Inflammatory macrophage treated with lipopolysaccharide for 1 hour (primary cell): ENCODE results near the gene TTI1.
"Not testable (repeated sequence)": the region's sequence is repeated elsewhere in the genome, so short reads cannot be mapped to it uniquely, and the experiment has no call there.

ENCODE experiments used
- DNase-seq, 2 donors: peaks; one replicate each; pipeline ENCODE4 v3.0.0-alpha.2; 2020 to 2022

The TTI1 gene

DNA sequence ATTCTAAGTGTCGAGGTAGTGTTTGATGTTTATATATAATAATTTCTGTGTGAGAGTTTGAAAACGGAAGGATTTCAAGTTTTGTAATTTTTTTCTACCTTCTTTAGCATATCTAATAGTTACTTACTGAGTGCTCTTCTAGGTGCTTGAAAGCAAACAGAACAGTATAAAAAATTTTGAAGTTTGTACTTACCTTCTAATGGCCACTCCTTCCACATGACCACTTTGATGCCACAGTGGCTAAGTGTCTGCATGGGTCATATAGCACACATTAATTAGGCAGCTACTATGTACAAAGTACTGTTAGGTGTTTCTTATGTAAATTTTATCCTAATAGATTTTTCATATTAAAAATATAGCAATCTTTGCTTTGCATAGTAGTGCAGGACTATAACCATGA lies 21.4 kb upstream of the TTI1 start:
- no peak for DNase-seq

DNA sequence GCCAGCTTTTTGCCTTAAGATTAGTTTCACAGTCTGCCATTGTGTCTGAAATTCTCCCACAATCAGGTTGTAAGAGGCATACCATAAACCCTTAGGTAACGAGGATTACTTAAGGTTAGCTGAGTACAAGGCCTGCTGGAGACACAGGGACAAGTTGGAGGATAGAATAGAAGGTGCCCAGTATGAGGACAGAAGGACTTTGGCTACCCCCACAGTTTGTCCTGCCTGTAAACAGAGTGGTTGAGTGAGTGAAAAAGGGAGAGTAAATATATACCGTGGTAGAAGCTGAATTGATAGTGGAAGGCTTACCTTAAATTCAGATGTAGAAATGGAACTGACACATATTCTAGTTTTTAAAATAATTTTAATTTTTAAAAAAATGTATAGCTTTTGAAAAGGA lies 19.6 kb upstream of the TTI1 start:
- DNase-seq: no peak

DNA sequence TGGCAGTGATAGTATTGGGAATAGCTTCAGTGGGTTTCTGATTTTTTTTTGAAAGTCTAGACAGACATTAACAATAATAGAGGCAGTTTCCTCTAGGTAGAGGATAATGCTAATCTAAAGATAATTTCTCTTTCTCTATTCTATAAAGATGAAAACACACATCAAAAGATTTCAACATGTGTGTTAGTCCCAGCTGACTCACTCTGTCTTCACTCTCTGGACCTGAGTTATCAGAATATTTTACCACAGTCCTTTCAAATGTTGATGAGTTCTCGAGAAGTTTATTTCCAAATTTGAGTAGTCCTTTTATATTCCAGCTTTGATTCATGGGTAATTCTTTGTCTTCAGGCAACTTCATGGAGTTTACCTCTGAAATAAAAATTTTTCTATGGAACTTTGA lies 17.4 kb upstream of the TTI1 start:
- DNase-seq: no peak

DNA sequence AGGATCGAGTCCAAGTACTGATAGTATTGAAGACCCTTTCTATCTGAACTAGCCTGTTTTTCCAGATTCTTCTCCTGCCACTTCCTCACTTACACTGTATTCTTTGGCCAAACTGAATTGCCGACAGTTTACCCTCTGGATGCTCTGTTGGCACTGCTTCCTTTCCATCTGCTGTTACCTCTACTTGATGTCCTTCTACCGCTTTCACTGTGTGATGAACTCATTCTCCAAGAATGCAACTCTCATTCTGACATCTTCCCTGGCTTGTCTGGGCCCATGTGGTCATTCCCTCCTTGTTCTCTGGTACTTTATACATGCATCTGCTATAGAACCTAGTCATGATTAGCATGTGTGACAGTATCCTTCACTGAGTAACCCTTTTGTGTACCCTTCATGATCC lies 16.5 kb upstream of the TTI1 start:
- DNase-seq: no peak

DNA sequence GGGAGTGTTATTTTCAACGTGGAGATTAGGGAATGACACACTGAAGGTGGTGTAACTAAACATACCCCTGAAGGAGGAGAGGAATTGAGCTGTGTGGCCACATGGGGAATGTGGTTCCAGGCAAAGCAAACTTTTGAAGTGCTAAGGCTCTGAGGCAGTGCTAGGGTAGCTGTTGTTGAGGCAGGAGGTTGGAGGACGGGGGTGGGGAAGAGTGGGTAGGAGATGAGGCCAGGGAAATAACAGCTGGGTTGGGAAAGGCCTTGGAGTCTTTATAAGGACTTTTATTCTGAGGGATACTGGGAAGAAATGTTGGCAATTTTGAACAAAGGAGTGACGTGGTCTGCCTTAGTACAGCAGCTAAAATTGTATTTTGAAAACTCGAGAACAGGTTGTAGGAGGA lies 13.3 kb upstream of the TTI1 start:
- no peak for DNase-seq

DNA sequence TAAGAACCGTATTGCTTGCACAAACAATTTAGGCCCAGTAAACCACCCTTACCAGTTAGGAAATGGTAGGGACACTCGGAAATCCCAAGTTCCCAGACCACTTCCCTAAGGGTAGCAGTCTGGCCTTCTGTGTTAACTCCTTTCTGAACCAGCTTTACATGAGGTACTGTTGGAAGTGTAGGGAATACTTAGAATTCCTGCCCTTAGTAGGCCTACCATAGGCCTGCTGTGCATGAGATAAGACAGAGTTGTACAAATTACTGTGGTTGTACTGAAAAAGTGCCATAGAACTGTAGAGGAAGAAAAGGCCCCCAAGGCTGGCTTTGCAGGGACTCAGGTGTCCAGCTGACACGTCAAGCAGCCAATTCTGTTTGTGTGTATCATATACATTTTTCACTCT lies 11.4 kb upstream of the TTI1 start:
- no peak for DNase-seq

DNA sequence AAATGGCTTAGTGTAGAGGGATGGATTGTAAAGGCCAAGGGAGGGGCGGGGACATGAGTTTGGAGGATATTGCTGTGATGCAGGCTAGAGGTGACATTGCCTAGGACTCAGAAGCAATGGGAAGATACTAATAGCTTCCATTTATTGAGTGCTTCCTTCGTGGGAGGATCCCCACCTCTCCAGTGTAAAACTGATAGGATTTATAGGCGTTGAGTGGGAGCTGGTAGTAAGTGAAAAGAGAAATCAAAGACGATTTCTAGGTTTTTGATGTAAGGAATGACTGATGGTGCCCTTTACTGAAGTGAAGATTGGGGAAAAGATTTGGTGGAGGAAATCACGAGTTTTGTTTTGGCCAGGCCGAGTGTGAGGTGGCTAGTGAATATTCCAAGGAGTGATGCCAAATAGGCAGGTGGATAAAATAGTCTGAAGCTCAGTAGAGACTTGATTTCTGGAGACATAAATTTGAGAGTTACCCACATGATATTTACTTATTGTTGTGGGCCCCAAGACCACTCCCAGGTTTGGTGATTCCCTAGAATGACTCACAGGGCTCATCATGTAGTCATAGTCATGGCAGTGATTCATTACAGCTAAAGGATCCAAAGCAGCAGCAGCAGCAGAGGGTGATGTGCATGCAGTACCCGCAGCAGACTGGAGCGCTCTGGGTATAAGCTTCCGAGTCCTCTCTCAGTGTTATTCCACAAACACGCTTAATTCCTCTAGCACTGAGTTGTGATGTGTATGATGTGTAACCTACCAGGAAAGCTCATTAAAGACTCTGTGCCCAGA lies 10.4 kb upstream of the TTI1 start:
- peak in 1 of 2 donors; percentile 35 for DNase-seq

DNA sequence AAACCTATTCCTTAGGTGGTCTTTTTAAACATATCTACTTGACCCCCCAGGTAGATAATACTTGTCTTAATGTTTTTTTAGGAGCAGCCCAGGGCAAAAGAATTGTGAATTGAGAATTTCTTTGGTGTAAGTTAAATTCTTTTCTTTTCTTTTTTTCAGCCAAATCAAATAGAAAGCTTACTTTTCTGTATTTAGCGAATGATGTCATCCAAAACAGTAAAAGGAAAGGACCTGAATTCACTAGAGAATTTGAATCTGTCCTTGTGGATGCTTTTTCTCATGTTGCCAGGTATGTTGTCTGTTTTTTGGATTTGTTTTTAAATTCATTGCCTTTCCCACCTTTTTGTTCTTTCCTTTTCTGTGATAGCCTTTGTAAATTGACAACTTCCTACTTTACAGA lies 7.0 kb upstream of the TTI1 start:
- DNase-seq: no peak

DNA sequence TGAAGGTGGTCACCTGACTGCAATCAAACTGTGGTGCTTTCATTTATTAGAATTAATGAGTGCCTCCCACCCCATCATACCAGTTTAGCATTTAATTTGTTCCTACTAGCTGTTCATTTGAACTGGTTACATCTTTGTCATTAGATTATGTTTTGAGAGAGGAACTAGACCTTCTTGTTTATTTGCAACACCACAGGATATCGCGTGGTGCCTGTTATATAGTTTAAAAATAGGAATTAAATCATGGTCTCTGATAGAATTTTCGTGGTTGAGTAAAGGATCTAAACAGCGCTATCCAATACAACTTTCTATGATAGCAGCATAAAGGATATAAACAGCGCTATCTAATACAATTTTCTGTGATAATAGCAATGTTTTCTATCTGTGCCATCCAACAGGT lies 3.1 kb upstream of the TTI1 start:
- peak; percentile 16 to 48 for DNase-seq

DNA sequence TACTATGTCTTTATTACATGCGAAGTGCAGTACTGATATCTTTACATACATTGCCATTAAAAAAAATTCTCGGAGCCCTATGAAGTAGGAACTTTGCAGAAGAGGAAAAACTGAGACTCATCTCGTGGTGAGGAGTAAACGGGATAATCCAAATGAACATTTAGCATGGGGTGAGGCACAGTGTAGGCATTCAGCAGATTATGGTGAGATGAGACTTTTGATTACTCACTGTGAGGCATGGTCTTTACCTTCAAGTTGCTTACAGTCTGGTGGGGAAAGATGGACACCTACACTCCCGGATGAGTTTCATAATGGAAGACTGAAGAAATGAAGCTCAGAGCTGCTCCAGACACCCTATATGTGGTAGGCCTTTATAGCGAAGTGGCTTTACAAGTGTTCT lies 1.7 kb upstream of the TTI1 start:
- DNase-seq: no peak

DNA sequence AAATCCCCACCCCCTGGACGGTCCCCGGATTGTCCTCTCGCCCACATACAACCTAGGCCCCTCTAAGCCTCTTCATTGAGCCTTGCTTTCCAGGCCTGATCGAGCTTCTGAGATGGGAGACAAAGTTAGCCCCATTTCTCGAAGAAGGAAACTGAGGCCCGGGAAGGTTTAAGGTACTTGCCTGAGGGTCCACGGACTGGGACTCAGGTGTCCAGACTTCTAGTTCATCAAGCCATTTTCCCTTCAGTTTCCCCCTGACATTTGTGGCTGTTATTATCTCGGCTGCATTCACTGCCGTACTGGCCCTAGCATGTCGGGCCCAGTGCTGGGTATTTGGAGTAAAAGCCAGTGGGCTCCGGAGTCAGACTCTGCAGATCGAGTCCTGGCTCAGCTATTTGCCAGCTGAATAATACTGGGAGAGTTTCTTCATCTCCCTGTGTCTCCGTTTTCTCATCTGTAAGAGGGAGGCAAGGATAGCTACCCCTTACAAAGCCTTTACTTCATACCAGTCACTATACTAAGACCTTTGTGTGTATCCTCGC lies 923 bp upstream of the TTI1 start:
- DNase-seq: no peak

DNA sequence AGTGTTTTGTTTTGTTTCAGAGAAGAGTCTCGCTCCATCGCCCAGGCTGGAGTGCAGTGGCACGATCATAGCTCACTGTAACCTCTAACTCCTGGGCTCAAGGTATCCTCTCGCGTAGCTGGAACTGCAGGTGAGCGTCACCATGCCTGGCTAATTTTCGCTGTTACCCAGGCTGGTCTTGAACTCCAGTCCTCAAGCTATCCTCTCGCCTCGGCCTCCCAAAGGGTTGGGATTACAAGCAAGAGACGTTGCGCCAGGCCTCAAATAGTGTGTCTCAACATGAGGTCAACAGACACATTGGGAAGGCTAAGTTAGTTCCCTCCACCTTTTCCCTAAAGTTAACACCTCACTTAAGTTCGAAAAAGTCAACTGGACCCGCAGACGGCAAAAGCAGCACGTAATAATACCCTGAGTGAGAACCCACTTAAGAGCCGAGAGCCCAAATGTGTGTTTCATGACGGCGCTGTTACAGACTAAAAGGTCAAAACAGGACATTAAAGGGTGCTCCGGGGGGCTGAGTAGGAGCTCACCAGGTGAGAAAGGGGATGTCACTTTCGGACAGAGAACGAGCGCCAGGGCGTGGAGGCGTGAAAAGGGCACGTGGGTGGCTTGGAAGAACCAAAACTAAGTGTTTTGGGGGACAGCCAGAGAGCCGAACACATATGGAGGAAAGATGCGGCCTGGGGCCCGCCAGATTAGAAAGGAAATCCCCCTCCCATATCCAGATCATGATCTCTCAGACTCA lies 499 bp downstream of the TTI1 start:
- peak in 1 of 2 donors; percentile 21 for DNase-seq

DNA sequence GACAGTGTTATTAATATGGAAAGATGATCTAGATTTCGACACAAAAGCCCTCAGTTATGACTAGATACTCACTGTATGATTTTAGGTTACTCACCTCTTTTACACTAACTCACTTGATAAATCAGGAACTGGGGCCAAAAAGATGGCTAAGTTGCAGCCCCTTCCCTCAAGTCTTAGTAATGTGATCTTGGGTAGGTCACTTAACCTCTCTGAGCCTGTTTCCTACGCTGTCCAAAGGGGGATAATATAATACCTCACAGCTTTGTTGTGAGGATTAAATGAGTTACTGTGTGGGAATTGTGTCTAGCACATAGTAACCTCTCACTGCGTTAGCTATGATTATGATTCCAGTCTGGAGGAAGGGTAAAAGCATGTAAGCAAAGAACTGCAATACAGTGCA lies 1.3 kb downstream of the TTI1 start:
- no peak for DNase-seq

DNA sequence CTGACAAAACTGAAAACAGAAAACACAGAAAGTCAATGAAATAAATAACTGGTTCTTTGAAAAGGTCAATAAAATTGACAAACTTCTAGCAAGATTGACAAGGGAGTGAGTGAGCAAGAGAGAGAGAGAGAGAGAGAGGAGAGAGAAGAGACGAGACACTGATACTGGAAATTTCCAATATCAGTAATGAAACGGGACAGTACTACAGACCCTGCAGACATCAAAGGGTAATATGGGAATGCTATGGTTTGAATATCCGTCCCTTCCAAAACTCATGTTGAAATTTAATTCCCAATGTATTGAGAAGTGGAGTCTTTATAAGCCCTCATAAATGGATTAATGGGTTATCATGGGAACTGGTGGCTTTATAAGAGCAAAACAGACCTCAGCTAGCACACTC lies 3.8 kb downstream of the TTI1 start:
- no peak for DNase-seq

DNA sequence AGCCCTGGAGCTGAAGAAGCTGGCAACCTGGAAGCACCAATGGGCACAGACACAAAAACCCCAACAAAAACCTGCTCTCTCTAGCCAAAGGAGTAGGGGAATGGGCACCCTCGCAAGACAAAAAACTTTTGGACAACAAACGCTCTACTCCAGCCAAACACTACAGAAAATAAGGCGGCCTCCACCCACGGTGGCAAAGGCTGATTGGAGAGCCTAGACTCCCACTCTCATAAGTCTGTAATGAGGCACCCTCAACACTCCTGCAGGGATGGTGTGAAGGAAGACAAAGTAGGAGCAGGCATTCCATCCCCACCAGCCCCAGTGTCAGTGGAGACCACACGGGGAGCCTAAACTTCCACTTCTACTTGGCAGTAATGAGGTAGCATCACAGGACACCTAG lies 8.8 kb downstream of the TTI1 start:
- DNase-seq: no peak

DNA sequence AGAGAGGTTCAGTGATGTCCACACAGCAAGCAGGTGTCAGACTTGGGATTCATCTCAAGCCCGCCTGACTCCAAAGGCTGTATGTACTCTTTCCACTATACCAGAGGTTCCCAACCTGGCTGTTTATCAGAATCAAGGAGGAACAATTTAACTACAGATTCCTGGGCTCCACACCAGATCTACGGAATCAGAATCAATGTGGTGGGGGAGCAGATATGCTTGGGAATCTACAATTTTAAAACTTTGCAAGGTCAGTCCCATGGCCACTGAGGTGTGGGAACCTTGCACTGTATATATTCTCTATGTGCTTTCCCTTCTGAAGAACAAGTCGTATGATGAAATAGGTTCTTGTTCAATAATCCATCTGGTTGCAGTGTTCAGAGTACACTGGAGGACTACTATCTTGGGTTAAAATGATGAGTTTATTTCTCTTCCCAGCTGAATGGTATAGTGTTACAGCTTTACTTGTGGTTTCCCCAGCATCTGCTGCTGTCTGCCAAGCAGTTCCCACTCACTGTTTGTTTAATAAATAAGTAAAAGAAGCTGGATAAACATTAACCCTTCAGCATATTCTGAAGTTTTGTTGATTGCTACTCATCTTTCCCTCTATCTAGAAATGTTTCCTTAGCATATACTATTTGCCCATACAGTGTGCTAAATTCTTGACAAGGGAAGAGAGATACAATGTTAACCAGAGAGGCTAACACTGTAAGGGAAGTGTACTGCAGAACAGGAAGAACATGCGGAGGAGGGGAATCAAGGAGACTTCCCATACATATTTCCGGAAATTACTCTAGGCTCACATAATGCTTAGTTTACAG lies 9.9 kb downstream of the TTI1 start:
- peak; percentile 47 to 57 for DNase-seq

DNA sequence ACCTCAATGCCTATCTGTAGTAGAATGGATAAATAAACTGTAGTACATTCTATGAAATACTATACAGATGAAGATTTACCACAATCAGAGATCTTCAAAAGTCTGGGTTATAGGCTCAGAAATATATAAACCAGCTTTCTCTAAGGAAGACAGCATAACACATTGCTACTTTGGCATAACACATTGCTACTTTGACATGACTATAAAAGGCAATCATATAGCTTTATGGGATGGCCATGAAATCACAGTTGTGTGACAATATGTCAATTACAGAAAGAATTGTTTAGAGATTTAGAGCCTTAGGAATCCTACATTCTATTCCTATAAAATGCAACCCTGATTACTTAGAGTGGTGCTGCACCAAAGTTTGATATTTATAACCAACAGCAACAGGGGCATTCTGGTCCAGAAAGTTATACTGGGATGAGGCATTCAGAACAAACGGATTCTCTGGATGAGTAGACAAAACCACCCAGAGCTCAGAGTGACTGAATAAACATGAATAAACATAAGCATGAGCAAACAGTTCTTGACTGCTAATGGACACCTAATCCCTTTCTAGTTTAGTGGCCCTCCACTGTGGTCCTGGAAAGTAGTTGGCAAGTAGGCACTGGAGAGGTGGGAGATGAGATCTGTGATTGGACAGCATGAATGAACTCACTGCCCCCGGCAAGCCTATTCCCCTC lies 12.0 kb downstream of the TTI1 start:
- DNase-seq: no peak

DNA sequence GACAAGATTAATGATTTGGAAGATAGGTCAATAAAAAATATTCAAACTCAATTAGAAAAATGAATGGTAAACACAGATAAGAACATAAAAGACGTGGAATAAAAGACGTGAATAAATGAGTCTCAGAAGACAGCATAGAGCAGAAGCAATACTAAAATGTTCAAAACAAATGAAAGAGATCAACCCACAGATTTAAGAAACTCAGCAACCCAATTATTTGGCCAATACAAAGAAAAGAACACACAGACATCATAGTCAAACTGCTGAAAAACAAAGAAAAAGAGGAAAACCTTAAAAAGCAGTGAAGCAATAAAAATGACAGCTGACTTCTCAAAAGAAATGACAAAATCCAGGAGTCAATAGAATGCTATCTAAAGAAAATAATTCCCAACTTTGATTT lies 14.9 kb downstream of the TTI1 start:
- DNase-seq: no peak

DNA sequence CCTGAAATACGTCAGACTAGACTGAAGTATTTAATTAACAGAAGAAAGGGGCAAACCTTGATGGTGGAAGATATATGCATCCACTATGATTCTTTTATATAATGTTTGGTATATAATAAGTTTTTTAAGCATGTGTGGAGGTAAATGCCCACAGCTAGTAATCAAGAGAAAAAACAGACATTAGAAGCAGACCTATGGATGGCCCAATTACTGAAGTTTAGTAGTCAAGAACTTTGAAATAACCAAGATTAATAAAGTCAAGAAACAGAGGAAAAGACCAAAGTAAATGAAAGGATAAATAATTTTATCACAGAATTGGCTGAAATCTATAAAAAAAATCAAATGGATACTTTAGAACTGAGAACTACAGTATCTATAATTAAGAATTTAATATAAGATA lies 15.3 kb downstream of the TTI1 start:
- no peak for DNase-seq

DNA sequence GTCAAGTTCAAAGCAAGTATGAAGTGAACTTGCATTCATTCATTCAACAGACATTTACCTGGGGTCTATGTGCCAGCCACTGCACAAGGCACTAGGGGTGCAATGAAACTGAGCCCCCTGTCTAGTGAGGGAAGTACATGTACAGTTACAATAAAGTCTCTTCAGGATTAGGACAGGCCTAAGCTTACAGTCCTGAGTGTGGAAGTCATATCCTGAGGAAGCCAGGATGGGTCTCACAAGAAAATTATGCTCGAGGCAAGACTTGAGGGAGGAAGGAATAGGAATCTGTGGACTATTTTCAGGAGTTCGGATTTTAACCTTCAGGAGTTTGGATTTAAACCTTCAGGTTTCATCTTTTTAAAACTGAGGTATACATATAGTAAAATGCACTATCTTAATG lies 19.4 kb downstream of the TTI1 start:
- DNase-seq: no peak

DNA sequence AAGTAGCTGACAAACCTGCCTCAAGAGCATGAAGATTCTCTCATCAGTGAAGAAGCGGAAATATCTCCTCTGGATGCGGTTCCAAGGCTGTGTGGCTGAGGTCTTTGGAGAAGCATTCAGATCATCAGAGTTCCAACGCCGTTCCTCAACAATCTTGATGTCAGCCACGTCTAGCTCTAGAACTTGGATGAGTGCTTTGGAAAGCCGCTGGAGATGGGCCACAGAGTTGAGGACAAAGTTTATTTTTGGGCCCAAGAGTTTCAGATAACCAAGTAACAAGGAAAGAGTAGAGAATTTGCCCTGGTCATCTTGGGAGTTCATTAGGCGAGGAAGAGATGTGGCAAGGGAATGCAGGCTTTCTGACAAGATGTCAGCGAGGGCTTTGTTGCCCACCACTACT lies 20.9 kb downstream of the TTI1 start:
- no peak for DNase-seq

DNA sequence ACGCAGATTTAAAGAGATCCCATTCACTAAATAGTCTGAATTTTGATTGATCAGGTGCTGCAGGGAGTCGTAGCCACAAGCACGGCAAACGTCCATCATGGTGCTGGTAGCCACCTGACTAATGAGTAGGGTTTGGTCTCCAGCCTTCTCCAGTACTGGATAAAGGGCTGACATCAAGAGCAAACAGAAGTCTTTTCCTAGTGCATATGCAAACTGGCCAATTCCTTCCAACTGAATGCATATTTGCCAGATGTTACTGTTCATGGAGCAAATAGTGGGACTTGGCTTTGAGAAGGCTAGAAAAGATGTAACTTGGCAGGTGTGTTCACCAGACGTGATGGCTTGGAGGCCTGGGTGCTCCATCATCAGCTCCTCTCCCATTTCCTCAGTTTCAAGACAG lies 21.6 kb downstream of the TTI1 start:
- no peak for DNase-seq

DNA sequence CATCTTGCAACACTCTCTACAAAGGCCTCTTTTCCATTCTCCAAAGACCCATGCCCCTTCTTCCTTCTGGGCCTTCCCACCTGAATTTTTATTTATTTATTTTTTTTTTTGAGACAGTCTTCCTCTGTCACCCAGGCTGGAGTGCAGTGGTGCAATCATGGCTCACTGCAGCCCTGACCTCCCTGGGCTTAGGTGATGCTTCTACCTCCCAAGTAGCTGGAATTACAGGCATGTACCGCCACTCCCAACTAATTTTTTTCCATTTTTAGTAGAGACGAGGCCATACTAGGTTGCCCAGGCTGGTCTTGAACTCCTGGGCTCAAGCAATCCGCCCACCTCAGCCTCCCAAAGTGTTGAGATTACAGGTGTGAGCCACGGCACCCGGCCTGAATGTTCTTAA lies 23.8 kb downstream of the TTI1 start:
- not testable (repeated sequence) for DNase-seq
